ENCODE data around the gene MAPK11.
"Not testable (repeated sequence)": the region's sequence is repeated elsewhere in the genome, so short reads cannot be mapped to it uniquely, and the experiment has no call there.

The MAPK11 gene

GRCh38 chr22:50274311-50274710 lies 4.1 kb upstream of the MAPK11 start:
- no peak for DNase-seq (ENCODE audit: extremely low read depth, low read depth)

DNA sequence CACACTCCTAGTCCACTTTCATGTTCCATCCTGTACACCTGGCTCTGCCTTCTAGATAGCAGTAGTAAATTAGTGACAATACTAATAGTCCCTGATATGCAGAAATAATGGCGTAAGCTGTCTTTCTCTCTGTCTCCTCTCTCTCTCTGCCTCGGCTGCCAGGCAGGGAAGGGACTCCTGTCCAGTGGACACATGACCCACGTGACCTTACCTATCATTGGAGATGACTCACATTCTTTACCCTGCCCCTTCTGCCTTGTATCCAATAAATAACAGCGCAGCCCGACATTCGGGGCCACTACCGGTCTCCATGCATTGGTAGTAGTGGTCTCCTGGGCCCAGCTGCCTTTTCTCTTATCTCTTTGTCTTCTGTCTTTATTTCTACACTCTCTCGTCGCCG lies 3.6 kb upstream of the MAPK11 start:
- not testable (repeated sequence) for DNase-seq (ENCODE audit: extremely low read depth, low read depth)

More at GRCh38 chr22:50274311-50274710, 4.1 kb upstream of the MAPK11 start:
- TF ChIP-seq, protein P1, sequence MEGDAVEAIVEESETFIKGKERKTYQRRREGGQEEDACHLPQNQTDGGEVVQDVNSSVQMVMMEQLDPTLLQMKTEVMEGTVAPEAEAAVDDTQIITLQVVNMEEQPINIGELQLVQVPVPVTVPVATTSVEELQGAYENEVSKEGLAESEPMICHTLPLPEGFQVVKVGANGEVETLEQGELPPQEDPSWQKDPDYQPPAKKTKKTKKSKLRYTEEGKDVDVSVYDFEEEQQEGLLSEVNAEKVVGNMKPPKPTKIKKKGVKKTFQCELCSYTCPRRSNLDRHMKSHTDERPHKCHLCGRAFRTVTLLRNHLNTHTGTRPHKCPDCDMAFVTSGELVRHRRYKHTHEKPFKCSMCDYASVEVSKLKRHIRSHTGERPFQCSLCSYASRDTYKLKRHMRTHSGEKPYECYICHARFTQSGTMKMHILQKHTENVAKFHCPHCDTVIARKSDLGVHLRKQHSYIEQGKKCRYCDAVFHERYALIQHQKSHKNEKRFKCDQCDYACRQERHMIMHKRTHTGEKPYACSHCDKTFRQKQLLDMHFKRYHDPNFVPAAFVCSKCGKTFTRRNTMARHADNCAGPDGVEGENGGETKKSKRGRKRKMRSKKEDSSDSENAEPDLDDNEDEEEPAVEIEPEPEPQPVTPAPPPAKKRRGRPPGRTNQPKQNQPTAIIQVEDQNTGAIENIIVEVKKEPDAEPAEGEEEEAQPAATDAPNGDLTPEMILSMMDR (IDR thresholded peaks at IDR 0.05; ENCODE audit: low read depth, low read length), result peak; percentile 29

DNA sequence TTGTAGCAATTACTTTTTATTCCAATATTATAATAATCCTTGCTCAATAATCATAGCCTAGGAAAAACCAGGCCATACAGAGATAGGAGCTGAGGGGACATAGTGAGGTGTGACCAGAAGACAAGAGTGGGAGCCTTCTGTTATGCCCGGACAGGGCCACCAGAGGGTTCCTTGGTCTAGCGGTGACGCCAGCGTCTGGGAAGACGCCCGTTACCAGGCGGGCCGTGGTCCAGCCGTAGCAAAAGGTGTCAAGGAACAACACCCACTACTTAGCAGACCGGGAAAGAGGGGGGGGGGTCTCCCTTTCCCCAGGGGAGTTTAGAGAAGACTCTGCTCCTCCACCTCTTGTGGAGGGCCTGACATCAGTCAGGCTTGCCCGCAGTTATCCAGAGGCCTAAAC lies 3.2 kb upstream of the MAPK11 start:
- not testable (repeated sequence) for DNase-seq (ENCODE audit: extremely low read depth, low read depth)

DNA sequence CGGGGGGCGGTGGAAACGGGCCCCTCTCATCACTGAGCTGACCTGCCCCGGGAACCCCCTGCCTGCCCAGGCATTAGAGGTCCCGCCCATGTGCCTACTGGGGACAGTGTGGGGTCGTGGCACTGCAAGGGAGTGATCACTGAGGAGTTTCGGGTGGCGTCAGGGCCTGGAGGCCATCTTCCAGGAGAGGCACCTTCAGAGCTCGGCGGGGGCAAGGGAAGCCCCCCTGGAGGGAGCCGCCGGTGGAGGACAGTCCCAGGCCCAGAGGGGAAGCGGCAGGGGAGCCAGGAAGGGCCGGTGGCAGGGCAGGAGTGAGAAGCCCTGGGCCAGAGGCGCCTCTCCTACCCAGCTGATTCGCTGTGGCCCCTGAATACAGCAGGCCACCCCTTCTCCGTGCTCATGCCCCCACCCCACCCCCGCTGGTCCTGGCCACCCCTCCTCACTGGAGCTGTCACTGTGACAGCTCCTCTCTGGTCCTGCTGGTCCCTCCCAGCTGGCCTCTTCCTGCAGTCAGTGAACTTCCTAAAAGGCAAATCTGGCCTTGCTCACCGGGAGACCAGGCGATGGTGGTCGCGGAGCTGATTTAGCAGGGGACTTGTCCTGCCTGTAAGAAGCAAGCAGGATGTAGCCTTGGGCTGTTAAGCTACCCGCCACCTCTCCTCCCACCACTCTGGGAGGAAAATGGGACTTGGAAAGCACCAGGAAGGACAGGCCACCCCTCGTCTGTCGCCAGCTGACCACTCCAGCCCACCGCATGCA lies 2.0 kb upstream of the MAPK11 start:
- TF ChIP-seq, protein P1 (IDR thresholded peaks at IDR 0.05; ENCODE audit: low read depth, low read length), result no peak
- DNase-seq (ENCODE audit: extremely low read depth, low read depth), result no peak

DNA sequence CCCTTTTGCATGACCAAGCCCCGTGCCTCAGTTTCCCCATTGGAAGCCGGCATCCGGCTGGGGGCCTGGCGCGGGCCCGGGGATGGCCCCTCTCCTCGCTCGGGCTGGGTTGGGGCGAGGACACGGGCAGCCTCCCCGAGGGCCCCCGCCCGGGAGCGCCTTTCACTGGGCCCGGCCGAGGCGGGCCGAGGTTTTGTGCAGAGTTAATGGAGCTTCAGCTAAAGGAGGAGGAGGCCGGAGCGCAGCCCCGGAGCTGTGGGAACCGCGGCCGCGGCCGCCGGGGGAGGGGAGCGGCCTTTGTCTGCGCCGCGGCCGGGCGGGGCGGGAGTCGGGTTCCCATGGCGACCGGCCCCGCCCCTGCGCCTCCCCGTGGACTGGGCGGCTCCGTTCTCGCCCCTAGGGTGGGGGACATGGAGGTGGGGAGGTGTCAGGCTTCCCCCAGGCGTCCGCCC lies 1.4 kb upstream of the MAPK11 start:
- no peak for DNase-seq (ENCODE audit: extremely low read depth, low read depth)
- TF ChIP-seq, protein P1 (IDR thresholded peaks at IDR 0.05; ENCODE audit: low read depth, low read length), result no peak; the same call in 1 of the 2 replicates

- no peak for DNase-seq (ENCODE audit: extremely low read depth, low read depth)
- TF ChIP-seq, protein P1 (IDR thresholded peaks at IDR 0.05; ENCODE audit: low read depth, low read length), result no peak
Observed at GRCh38 chr22:50270666-50271394, 650 bp upstream of the MAPK11 start.

DNA sequence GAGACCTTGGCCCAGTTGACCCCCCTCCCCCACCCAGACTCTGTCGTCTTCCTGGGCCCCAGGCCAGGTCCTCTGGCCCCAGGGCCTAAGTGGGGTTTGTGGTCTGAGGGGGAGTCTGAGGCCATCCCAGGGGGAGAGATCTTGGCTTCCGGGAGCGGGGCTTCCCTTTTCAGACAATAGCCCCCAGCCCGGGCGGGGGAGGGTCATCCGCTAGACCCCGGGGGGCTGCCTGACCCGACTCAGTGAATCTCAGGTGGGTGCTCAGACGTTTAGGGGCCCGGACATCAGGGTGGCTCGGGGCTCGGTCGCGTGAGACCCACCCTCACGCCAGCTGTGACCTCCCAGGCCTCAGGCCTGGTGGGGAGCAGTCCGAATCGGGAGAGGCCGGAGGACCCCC lies 609 bp downstream of the MAPK11 start:
- no peak for DNase-seq (ENCODE audit: extremely low read depth, low read depth)

DNA sequence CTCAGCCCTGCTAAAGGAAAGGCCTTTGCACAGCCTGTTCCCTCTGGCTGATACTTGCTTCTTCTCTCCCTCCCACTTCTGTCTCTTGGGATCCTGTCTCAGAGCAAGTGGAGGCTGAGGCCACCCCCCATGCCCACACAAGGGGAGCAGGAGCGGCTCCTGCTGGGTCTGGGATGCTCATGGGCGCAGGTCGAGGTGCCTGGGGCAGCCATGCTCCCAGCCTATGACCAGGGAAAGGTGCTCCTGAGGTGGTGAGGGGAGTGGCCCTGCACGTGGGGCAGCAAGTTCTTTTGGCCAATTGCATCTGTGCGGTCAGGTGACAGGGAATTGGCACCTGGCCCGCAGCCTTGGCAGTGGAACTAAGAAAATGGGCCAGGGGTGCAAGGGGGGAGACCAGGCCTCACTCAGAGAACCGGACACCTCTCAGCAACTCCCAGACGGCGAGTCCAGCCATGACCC lies 1.5 kb downstream of the MAPK11 start:
- TF ChIP-seq, protein P1 (IDR thresholded peaks at IDR 0.05; ENCODE audit: low read depth, low read length), result no peak
- DNase-seq (ENCODE audit: extremely low read depth, low read depth), result no peak

More for the DNA sequence above, 609 bp downstream of the MAPK11 start:
- TF ChIP-seq, protein P1 (IDR thresholded peaks at IDR 0.05; ENCODE audit: low read depth, low read length), result no peak
